ENCODE results near the gene LIMS2. TPM values are rescaled to one million over a fixed set of nuclear protein-coding genes. Genes with fewer than 3 reads are reported as not detected.

The LIMS2 gene
- total and polyA plus RNA-seq, 5 experiments from 2014 or later = 3.4 to 12.5 (median 10.1) TPM

DNA sequence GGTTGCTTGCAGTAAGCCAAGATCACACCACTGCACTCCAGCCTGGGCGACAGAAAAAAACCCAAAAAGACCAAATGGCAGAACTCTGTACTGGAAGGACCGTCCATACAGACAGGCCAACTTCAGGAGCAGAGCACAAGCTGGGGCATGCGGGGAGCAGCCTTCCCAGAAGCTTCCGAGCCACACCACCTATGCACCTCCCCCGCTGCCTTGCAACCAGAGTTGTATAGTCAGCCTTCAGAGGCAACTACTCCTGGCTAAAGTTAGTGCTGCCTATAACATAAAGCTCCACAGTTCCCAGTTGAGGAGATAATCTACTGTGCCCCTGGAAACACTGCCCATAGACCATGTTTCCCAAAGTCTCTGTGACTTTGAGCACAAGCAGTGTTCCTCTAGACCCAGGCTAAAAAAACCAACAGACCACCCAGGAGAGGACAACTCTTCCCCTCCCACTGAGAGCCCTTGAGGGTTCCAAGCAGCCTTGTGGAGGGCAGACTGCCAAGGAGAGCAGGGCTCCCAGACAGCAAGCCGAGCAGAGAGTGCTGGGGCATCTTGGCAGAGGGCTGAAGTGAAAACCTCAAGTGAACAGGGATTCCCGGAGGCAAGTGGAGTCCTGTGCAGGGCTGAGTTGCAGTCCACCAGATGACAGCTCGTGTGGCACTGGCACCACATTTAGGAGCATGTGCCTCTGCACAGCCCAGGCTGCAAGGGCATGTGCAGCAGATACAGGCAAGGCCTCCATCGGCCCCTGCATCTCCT lies 32.7 kb upstream of the LIMS2 start:
- POLR2A ChIA-PET = no interaction called here
- ATAC-seq = no peak
- Mint-ChIP-seq H3K9me3 (no peaks in the 10 kb centered on the region), H3K36me3 (peaks cover 5 to 67% (median 24%) of the 10 kb centered on the region in 3 donors), H3K27ac (peak overlapping the region in 4 of 10 donors; percentile 37 to 72 (median 52)), H3K4me3 (no peak overlapping the region), H3K4me1 (peaks cover 10 to 28% (median 22%) of the 10 kb centered on the region in 4 donors), H3K27me3 (no peaks in the 10 kb centered on the region)
- no peak for DNase-seq

DNA sequence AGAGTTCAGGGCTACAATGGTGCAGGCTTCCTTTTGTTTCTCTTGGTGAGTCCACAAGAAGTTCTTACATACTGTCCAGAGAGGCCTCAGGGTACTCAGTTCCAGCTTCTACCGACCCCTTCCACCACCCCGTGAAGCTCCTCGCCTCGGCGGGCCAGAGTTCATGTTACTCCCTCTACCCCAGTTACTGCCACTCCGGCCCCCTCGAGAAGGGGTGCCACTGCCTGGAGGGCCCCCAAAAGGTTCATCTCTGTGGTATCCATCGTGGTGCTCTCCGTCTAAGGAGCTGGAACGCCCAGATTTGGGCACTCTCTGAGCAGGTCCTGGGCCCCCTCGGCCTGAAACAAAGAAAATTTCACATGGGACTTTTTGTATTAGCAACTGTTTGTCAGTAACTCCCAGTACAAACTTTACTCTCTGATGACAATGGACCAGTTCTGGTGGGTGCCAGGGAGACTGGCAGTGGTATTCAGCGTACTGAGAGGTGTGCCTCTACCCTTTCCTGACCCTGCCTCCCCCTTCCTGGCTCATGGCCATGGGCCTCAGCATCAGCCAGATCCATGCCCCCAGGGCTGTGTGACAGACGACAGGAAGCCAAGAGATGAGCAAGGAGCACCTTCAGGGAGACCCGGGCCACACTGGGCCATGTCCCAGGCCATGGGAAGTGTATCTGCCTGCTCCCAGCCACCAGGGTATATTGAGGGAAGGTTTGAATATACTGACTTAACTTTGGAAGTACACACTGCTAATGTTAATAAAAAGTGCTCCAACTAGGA lies 31.1 kb upstream of the LIMS2 start:
- H3K36me3 Mint-ChIP-seq = peaks cover 10 to 61% (median 28%) of the 10 kb centered on the region in 3 donors
- H3K9me3 Mint-ChIP-seq = no peaks in the 10 kb centered on the region
- peak overlapping the region in 1 of 10 donors; percentile 64 for H3K27ac Mint-ChIP-seq
- peaks cover 15 to 38% (median 32%) of the 10 kb centered on the region in 4 donors for H3K4me1 Mint-ChIP-seq
- H3K4me3 Mint-ChIP-seq = peak overlapping the region in 1 of 10 donors; percentile 48
- DNase-seq (no peak), ATAC-seq (no peak)
- no peaks in the 10 kb centered on the region for H3K27me3 Mint-ChIP-seq
- POLR2A ChIA-PET = interaction anchor here (0.7 to 1.1 kb wide), 2 partner anchors 105 to 407 kb away, joined by 3 to 4 read pairs; partner anchors contain the start of gene WDR33

DNA sequence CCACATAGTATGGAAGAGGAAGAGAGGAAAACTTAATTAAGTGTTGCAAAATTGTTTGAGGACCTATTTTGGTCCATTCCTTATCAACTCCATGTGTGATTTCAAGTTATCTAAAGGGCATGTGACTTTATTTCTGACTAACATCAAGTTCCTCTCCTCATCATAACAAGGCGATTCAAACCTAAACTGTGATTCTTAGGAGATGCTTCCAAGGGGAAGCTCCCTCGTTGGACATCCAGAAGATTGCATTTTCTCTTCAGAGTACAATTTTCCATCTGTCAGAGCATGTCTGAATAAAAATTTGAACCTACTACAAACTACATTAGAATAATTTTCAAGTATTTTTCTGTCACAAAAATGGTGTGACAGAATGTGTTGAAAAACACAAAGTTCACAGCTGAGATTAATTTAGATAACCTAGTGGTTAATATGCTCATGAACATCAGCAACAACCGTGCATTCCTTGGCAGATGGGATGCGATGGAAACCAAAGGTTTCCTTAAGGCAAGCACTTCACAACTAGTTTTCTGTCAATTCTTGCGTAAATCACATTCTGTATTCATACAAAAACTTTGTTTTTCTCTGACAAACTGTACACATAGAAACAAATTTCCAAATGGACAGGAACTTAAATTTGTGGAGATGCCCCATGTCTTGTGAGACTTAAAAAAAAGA lies 30.2 kb upstream of the LIMS2 start:
- H3K27ac Mint-ChIP-seq = peak overlapping the region in 2 of 10 donors; percentile 18 to 37
- peak overlapping the region in 4 of 10 donors; percentile 2 to 38 (median 16) for H3K4me3 Mint-ChIP-seq
- no peaks in the 10 kb centered on the region for H3K9me3 Mint-ChIP-seq
- DNase-seq = no peak
- ATAC-seq = no peak
- POLR2A ChIA-PET = interaction anchor here (0.6 to 1.1 kb wide), 2 partner anchors 106 to 137 kb away, joined by 3 read pairs; partner anchors contain the start of gene WDR33
- H3K27me3 Mint-ChIP-seq = no peaks in the 10 kb centered on the region
- peaks cover 16 to 46% (median 36%) of the 10 kb centered on the region in 4 donors for H3K4me1 Mint-ChIP-seq
- H3K36me3 Mint-ChIP-seq = peaks cover 10 to 53% (median 26%) of the 10 kb centered on the region in 3 donors

DNA sequence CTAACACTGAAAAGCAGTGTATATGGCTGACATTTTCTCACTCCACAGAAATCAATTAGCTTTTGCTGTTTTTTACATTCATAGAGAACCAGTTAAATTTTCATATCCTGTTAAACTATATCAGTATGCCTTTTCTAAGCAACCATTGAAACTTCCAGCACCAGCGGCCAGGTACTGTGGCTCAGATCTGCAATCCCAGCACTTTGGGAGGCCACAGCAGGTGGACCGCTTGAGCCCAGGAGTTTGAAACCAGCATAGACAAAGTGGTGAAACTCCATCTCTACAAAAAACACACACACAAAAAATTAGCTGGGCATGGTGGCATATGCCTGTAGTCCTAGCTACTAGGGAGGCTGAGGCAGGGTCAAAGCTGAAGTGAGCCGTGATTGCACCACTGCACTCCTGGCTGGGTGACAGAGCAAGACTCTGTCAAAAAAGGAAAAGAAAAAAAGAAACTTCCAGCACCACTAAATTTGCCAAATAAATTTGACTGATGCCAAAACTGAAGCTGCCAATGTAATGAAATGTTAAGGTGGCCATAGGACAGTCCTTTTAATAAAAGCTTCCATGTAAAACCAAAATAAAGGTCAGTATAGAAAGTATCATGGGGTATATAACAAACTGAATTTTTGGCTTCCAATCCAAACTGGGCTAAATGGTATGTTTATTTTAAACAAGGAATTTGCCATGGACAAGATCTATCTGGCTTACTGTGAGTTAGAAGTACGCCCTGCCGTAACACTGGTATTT lies 29.5 kb upstream of the LIMS2 start:
- H3K36me3 Mint-ChIP-seq = peaks cover 10 to 52% (median 26%) of the 10 kb centered on the region in 3 donors
- ATAC-seq (no peak), DNase-seq (no peak)
- H3K4me3 Mint-ChIP-seq = peak overlapping the region in 8 of 10 donors; percentile 11 to 50 (median 22)
- no peaks in the 10 kb centered on the region for H3K9me3 Mint-ChIP-seq
- POLR2A ChIA-PET = interaction anchor here (0.6 to 1.6 kb wide), 3 partner anchors 106 to 145 kb away, joined by 3 read pairs; partner anchors contain the start of gene WDR33
- H3K27me3 Mint-ChIP-seq = no peaks in the 10 kb centered on the region
- H3K27ac Mint-ChIP-seq = peak overlapping the region in 5 of 10 donors; percentile 18 to 61 (median 37)
- H3K4me1 Mint-ChIP-seq = peaks cover 20 to 51% (median 41%) of the 10 kb centered on the region in 4 donors

DNA sequence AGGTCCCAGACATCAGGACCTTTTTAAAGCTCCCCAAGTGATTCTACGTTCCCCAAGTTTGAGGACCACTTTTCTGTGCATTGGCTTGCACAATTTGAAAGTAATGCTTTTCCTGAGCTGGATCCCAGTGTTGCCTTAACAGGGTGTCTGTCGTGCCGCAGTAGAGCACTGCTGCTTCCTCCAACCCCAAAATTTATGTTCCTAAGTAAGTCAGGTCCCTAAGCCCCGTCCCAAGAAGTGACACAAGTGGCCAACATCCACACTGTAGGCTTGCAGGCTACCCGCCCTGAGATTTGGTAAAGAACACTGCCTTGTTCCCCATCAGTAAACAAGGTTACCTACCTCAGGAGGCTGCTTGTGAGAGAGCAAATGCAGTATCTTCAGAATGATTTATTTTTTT lies 28.0 kb upstream of the LIMS2 start:
- Mint-ChIP-seq H3K4me1 (peaks cover 20 to 51% (median 41%) of the 10 kb centered on the region in 4 donors), H3K9me3 (no peaks in the 10 kb centered on the region), H3K27ac (peak overlapping the region in 5 of 10 donors; percentile 32 to 81 (median 71)), H3K4me3 (peak overlapping the region in 7 of 10 donors; percentile 30 to 91 (median 63)), H3K36me3 (peaks cover 10 to 37% (median 19%) of the 10 kb centered on the region in 3 donors), H3K27me3 (no peaks in the 10 kb centered on the region)
- DNase-seq = no peak
- no peak for ATAC-seq
- POLR2A ChIA-PET = interaction anchor here (1.6 kb wide), 1 partner anchor 108 kb away, joined by 3 read pairs; the partner anchor contains the start of gene WDR33

DNA sequence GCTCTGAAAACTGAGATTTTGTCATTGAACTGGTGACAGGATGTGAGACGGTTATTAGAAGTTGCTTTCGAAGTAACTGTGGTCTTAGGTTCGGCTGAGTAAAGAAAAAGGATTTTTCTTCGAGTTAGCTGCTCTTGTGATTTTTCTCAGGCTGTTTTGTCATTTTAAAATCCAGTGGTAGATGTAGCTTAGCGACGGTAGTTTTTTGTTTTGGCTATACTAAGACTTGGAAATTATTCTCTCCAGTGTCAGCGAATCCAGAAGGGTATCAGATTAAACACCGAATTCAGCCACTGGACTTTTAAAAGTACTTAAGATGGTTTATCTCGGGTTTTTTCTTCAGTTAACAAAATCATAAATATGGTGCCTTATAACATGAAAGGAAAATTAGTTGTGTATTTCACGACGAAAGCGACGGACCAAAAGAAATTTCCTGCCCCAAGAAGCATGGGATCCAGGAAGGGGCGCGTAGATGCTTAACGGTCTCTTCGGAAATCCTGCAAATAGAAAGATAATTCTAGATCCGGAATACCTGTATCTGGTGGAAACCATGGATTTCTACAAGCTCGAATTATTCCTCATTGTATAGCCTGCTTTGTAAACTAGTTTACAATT lies 27.2 kb upstream of the LIMS2 start:
- ATAC-seq = no peak
- Mint-ChIP-seq H3K4me3 (peak overlapping the region; percentile 81 to 94 (median 89)), H3K9me3 (no peaks in the 10 kb centered on the region), H3K27me3 (no peaks in the 10 kb centered on the region), H3K27ac (peak overlapping the region; percentile 71 to 96 (median 93)), H3K36me3 (peaks cover 10 to 30% (median 15%) of the 10 kb centered on the region in 3 donors), H3K4me1 (peaks cover 20 to 51% (median 41%) of the 10 kb centered on the region in 4 donors)
- no peak for DNase-seq
- POLR2A ChIA-PET = interaction anchor here (0.6 to 2.2 kb wide), 22 partner anchors 8 to 618 kb away, joined by 3 to 13 read pairs (median 4); partner anchors contain the start of genes IWS1, POLR2D, SAP130 and WDR33

DNA sequence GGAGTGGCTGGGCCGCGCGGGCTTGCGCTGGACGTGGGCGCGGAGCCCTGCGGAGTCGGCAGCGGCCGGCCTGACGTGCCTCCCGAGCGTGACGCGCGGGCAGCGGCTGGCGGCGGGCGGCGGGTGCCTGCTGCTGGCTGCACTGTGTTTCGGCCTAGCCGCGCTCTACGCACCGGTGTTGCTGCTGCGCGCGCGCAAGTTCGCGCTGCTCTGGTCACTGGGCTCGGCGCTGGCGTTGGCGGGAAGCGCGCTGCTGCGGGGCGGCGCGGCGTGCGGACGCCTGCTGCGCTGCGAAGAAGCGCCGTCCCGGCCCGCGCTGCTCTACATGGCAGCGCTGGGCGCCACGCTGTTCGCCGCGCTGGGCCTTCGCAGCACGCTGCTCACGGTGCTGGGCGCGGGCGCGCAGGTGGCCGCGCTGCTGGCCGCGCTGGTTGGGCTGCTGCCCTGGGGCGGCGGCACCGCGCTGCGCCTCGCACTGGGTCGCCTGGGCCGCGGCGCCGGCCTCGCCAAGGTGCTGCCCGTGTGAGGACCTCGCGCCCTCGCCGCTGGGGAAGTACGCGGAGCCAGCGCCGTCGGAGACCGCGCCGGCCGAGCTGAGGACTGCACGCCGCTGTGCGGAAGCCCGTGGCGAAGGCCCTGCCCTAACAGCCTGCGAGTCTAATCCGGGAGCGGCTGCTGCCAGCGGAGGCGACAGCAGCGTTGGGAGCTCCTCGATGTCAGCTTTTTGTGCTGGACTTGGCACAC lies 26.5 kb upstream of the LIMS2 start:
- Mint-ChIP-seq H3K9me3 (no peaks in the 10 kb centered on the region), H3K36me3 (peaks cover 10 to 27% (median 15%) of the 10 kb centered on the region in 3 donors), H3K4me1 (peaks cover 20 to 51% (median 41%) of the 10 kb centered on the region in 4 donors), H3K27ac (peak overlapping the region; percentile 93 to 99 (median 97)), H3K4me3 (peak overlapping the region; percentile 84 to 96 (median 91)), H3K27me3 (no peaks in the 10 kb centered on the region)
- DNase-seq (peak; percentile 70 to 86 (median 81)), ATAC-seq (peak; percentile 77 to 81)
- POLR2A ChIA-PET = interaction anchor here (0.6 to 2.2 kb wide), 31 partner anchors 9 to 620 kb away, joined by 3 to 13 read pairs (median 4); partner anchors contain the start of genes IWS1, POLR2D, SAP130 and UGGT1

DNA sequence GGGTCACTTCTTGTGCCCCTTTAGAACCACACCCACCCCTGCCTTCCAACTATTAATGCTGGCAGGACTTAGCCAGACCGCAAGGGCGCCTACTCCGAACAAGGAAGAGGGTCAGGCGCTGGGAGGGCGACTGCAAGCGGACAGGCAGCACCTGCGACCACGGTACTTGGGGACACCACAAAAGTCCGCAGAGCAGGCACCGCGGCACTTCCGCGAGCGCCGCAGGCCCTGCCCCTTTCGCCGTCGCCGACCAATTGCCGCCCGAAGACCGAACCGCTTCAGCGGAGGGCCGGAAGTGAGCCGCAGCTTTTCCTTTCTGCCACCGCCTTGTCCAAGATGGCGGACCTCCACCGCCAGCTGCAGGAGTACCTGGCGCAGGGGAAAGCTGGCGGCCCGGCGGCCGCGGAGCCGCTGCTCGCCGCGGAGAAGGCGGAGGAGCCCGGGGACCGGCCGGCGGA lies 25.9 kb upstream of the LIMS2 start, which contains the start of gene SFT2D3:
TSS of gene SFT2D3 (plus strand) at position 305 of the 458 bp plus-strand sequence. CDS start at position 337, 32 bp downstream.
- Mint-ChIP-seq H3K36me3 (peaks cover 10 to 22% (median 11%) of the 10 kb centered on the region in 3 donors), H3K27me3 (peaks cover 0 to 2% (median 0%) of the 10 kb centered on the region in 5 donors), H3K27ac (peak within 1 kb of the TSS; percentile 97 to 99 (median 98)), H3K4me3 (peak within 1 kb of the TSS; percentile 88 to 96 (median 94)), H3K4me1 (peaks cover 20 to 51% (median 40%) of the 10 kb centered on the region in 4 donors), H3K9me3 (no peaks in the 10 kb centered on the region)
- POLR2A ChIA-PET = interaction anchor here (0.6 to 2.2 kb wide), 20 partner anchors 9 to 620 kb away, joined by 3 to 12 read pairs (median 4); partner anchors contain the start of genes IWS1, POLR2D, SAP130 and UGGT1
- DNase-seq (peak; percentile 79 to 93 (median 88)), ATAC-seq (peak; percentile 72 to 78)

DNA sequence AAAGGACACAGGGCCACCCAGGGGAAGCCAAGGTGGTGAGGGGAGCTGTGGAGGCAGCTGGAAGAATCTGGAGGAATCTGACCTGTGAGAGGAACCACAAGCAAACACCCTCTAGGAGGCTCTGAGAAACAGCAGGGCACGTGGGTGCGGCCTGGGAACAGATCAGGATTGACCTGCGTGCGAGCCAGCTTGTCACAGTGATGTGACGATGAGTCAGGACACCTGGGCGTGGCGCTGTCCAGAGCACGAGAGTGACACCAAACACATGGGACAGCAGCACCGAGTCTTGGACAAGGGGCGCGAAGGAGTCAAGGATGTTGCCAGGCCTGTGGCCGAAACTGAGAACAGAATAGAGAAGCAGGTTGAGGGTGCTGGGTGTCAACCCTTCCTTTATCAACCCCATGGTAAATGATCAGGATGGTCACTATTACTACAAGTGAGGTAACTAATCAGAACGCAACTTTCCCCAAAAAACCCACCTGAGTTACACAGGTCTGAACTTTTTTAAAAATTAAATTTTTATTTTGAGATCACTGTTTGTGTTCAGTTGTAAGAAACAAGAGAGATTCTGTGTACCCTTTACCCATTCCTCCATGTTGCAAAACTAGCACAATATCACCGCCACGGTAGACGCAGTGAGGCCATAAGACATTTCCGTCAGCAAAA lies 25.3 kb upstream of the LIMS2 start:
- H3K9me3 Mint-ChIP-seq = no peaks in the 10 kb centered on the region
- H3K27ac Mint-ChIP-seq = peak overlapping the region; percentile 97 to 99 (median 98)
- peaks cover 0 to 2% (median 0%) of the 10 kb centered on the region in 5 donors for H3K27me3 Mint-ChIP-seq
- H3K36me3 Mint-ChIP-seq = peaks cover 9 to 16% (median 10%) of the 10 kb centered on the region in 3 donors
- DNase-seq (peak in 4 of 10 donors; percentile 9 to 64 (median 16)), ATAC-seq (peak; percentile 2 to 16)
- POLR2A ChIA-PET = interaction anchor here (0.6 to 2.2 kb wide), 17 partner anchors 10 to 619 kb away, joined by 3 to 12 read pairs (median 4); partner anchors contain the start of genes IWS1, LIMS2, POLR2D and UGGT1
- peak overlapping the region; percentile 88 to 96 (median 92) for H3K4me3 Mint-ChIP-seq
- H3K4me1 Mint-ChIP-seq = peaks cover 20 to 50% (median 39%) of the 10 kb centered on the region in 4 donors
